ENCODE results near the gene MPST. TPM values are rescaled to one million over a fixed set of nuclear protein-coding genes. Genes with fewer than 3 reads are reported as not detected.

MPST gene
- total RNA-seq, 4 donors from 2014 or later = 37.1 to 152 (median 84.1) TPM

DNA sequence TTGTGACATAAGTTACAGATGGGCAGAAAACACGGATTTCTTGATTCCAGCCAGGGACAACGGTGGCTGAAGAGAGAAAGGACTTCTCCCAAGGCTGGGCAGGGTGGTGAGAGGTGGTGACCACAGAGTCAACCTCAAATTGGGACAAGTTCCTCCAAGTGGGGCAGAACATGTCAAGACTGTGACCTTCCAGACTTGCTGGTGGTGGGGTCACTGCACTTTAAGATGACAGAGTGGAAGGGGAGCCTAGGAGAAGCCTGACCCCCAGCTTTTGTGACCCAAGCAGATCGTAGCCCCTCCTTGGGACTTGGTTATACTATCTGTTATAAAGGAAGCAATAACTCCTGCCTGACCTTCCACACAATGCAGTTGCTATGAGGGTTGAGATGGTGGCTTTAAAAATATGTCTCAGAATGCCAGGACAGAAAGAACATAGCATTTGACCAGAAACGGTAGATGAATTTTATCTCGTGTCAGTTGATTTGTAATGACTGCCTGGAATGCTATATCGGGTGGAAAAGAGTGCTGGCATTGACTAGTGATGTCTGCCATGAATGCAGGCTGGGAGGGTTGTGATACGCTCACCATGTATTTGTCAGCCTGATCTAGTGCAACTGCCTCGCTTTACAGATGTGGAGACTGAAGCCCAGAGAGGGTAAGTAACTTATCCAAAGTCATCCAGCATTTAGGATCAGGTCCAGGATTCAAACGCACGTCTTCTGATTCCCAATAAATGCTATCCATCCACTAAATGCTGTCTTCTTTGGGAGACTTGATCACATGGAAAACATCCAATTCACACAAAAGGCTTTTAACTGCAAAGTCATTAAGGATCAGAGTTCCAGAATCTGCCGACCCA lies 18.6 kb upstream of the MPST start:
- Histone ChIP-seq H3K9me3 (no peaks in the 10 kb centered on the region), H3K27me3 (no peaks in the 10 kb centered on the region), H3K27ac (no peak overlapping the region), H3K4me3 (no peak overlapping the region), H3K4me1 (no peaks in the 10 kb centered on the region), H3K36me3 (no peaks in the 10 kb centered on the region)
- TF ChIP-seq POLR2A (IDR thresholded peaks at IDR 0.05) = no peak
- TF ChIP-seq, protein P1, sequence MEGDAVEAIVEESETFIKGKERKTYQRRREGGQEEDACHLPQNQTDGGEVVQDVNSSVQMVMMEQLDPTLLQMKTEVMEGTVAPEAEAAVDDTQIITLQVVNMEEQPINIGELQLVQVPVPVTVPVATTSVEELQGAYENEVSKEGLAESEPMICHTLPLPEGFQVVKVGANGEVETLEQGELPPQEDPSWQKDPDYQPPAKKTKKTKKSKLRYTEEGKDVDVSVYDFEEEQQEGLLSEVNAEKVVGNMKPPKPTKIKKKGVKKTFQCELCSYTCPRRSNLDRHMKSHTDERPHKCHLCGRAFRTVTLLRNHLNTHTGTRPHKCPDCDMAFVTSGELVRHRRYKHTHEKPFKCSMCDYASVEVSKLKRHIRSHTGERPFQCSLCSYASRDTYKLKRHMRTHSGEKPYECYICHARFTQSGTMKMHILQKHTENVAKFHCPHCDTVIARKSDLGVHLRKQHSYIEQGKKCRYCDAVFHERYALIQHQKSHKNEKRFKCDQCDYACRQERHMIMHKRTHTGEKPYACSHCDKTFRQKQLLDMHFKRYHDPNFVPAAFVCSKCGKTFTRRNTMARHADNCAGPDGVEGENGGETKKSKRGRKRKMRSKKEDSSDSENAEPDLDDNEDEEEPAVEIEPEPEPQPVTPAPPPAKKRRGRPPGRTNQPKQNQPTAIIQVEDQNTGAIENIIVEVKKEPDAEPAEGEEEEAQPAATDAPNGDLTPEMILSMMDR (IDR thresholded peaks at IDR 0.05) = no peak
- intact Hi-C loops (cut with DNase I; ENCODE audit: low total_unique reads) = no loop called here
- DNase-seq = no peak

GRCh38 chr22:37001826-37002225 lies 17.7 kb upstream of the MPST start:
- H3K27ac ChIP-seq = no peak overlapping the region
- no peak overlapping the region for H3K4me3 ChIP-seq
- no peaks in the 10 kb centered on the region for H3K27me3 ChIP-seq
- TF ChIP-seq POLR2A (IDR thresholded peaks at IDR 0.05) = no peak
- DNase-seq = no peak
- H3K4me1 ChIP-seq = no peaks in the 10 kb centered on the region
- H3K9me3 ChIP-seq = no peaks in the 10 kb centered on the region
- no peaks in the 10 kb centered on the region for H3K36me3 ChIP-seq
- intact Hi-C loops (cut with DNase I; ENCODE audit: low total_unique reads) = no loop called here

- Histone ChIP-seq H3K9me3 (no peaks in the 10 kb centered on the region), H3K4me1 (no peaks in the 10 kb centered on the region), H3K27ac (no peak overlapping the region), H3K4me3 (no peak overlapping the region), H3K27me3 (no peaks in the 10 kb centered on the region), H3K36me3 (no peaks in the 10 kb centered on the region)
- TF ChIP-seq POLR2A (IDR thresholded peaks at IDR 0.05) = no peak
- TF ChIP-seq, protein P1 (IDR thresholded peaks at IDR 0.05) = no peak
- no peak for DNase-seq
- intact Hi-C loops (cut with DNase I; ENCODE audit: low total_unique reads) = no loop called here
These were observed 16.9 kb upstream of the MPST start for GRCh38 chr22:37002633-37003032.

DNA sequence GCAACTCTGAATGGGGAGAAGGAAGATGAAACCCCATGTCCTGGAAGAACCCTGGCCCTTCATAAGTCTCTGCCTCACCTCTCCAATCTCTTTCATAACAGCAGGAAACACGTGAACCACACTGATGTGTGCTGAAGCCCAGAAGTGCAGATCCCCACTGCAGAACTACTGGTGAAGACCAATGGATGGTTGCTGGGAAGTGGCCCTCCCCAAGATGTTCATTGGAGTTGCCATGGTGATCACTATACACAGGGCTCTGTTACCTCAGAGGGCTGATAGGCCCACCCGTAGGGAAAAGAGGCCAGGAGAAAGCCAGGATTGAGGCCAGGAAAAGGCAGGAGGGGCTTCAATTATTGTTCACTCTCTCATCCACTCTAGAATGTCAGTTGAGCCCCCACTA lies 11.9 kb upstream of the MPST start:
- no peaks in the 10 kb centered on the region for H3K9me3 ChIP-seq
- H3K27ac ChIP-seq = no peak overlapping the region
- H3K4me3 ChIP-seq = no peak overlapping the region
- intact Hi-C loops (cut with DNase I; ENCODE audit: low total_unique reads) = no loop called here
- no peaks in the 10 kb centered on the region for H3K27me3 ChIP-seq
- H3K4me1 ChIP-seq = no peaks in the 10 kb centered on the region
- TF ChIP-seq, protein P1 (IDR thresholded peaks at IDR 0.05) = no peak
- no peak for TF ChIP-seq POLR2A (IDR thresholded peaks at IDR 0.05)
- H3K36me3 ChIP-seq = no peaks in the 10 kb centered on the region
- DNase-seq = no peak

DNA sequence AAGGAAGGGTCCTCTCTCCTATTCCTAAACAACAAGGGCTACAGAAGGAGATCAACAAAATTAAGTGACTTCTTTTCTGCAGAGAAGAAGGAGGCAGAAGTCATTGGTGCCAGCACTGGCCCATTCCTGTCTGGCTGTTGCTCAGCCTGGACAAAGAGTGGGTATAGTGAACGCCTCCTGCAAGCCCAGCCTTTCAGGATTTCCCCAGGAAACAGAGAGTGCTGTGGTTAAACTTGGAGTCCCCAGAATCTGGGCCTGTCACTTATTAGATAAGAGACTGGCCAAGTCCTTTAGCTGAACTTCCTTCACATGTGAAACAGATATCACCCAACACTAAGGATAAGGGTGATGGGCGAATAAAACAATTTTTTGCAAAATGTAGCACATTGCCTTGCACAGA lies 11.2 kb upstream of the MPST start:
- no peaks in the 10 kb centered on the region for H3K4me1 ChIP-seq
- no peak overlapping the region for H3K27ac ChIP-seq
- no peaks in the 10 kb centered on the region for H3K9me3 ChIP-seq
- intact Hi-C loops (cut with DNase I; ENCODE audit: low total_unique reads) = no loop called here
- H3K4me3 ChIP-seq = no peak overlapping the region
- H3K27me3 ChIP-seq = no peaks in the 10 kb centered on the region
- no peaks in the 10 kb centered on the region for H3K36me3 ChIP-seq
- no peak for DNase-seq
- TF ChIP-seq, protein P1 (IDR thresholded peaks at IDR 0.05) = no peak
- no peak for TF ChIP-seq POLR2A (IDR thresholded peaks at IDR 0.05)
